Right ventricle myocardium inferior (tissue), 1 donor: Measurements from ENCODE around the gene VANGL2. TPM values are rescaled to one million over a fixed set of nuclear protein-coding genes. Genes with fewer than 3 reads are reported as not detected.
"Not testable (repeated sequence)": the region's sequence is repeated elsewhere in the genome, so short reads cannot be mapped to it uniquely, and the experiment has no call there.

Experiments used
- ATAC-seq: fragments of 200-7000 bp; cut with Tn5 transposase; one replicate; pipeline ENCODE4 v1.9.1; 2020; ENCODE audit warnings: mild to moderate bottlenecking, moderate library complexity
- DNase-seq: peaks from one replicate; pipeline ENCODE4 v3.0.0; 2021; ENCODE audit errors: missing footprints
- intact Hi-C: fragments of 100-400 bp; cut with DNase I; formaldehyde crosslinking; loops from one replicate; pipeline ENCODE4 v1.11.0; 2022
- total RNA-seq: library from RNA; stranded (reverse); fragmentation: NEBNext Ultra II Directional; extraction: Animal tissue kit (Norgen Biotek cat#: 25700); gene quantifications from one replicate; pipeline ENCODE4 v1.2.1, GENCODE V29; 2021
- donor health status: DM: no; HTN: yes; CAD: no; lungs with severe emphysema.

The VANGL2 gene
- total RNA-seq, 1 donor from 2014 or later: 2.0 TPM

- intact Hi-C loops: no loop called here
- no peak for DNase-seq
- no peak for ATAC-seq
Observed at GRCh38 chr1:160367934-160368923, 32.1 kb upstream of the VANGL2 start.

GRCh38 chr1:160369087-160369486, 31.3 kb upstream of the VANGL2 start:
- intact Hi-C loops: no loop called here
- DNase-seq: no peak

DNA sequence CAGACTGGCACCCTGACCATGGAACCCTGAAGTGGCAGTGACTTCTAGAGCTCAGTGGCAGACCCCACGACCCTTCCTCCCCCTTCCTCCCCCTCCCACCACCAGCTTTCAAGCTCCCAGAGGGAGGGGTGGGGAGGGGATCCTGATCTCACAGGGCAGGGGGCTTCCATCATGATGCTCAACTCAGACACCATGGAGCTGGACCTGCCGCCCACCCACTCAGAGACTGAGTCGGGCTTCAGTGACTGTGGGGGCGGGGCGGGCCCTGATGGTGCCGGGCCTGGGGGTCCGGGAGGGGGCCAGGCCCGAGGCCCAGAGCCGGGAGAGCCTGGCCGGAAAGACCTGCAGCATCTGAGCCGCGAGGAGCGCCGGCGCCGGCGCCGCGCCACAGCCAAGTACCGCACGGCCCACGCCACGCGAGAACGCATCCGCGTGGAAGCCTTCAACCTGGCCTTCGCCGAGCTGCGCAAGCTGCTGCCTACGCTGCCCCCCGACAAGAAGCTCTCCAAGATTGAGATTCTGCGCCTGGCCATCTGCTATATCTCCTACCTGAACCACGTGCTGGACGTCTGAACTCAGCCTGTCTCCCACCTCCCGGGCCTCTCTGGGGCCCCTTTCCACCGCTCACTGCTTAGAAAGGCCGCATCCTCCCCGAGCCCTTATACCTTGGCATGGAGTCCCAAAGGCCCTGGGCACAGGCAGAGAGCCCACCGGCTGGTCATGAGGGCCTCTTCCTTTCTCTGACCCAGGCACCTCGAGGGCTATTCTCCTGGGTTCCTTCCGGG, 29.6 kb upstream of the VANGL2 start:
- ATAC-seq (no peak), DNase-seq (no peak)
- intact Hi-C loops: no loop called here

More at GRCh38 chr1:160369087-160369486, 31.3 kb upstream of the VANGL2 start:
- ATAC-seq: no peak

DNA sequence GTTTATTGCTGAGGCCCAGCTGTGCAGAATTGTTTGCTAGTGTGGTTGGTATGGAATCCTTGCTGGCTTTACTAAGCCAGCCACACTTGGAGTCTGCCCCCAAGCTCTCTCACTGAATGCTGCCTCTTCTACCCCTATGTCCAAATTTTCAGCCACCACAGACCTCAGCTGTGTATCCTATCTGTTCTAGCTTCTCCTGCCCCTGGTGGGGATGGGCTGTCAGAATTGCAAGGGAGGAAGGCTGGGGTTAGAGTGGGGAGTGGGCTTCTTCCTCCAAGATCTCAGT, 29.1 kb upstream of the VANGL2 start:
- DNase-seq: no peak
- no peak for ATAC-seq
- intact Hi-C loops: no loop called here

- intact Hi-C loops: no loop called here
- ATAC-seq: no peak
- no peak for DNase-seq
Observed at GRCh38 chr1:160371756-160372155, 28.6 kb upstream of the VANGL2 start.

GRCh38 chr1:160373696-160374095, 26.7 kb upstream of the VANGL2 start:
- intact Hi-C loops: no loop called here
- ATAC-seq: no peak
- no peak for DNase-seq

GRCh38 chr1:160374306-160375110, 25.9 kb upstream of the VANGL2 start:
- intact Hi-C loops: loop anchor here (5.0 kb wide), 1 partner anchor 272 kb away; no protein-coding TSS in a partner anchor
- DNase-seq (no peak), ATAC-seq (peak; percentile 67)

- peak; percentile 57 for ATAC-seq
- intact Hi-C loops: loop anchor here (5.0 kb wide), 1 partner anchor 274 kb away; no protein-coding TSS in a partner anchor
- no peak for DNase-seq
Observed at GRCh38 chr1:160375788-160376524, 24.4 kb upstream of the VANGL2 start.

DNA sequence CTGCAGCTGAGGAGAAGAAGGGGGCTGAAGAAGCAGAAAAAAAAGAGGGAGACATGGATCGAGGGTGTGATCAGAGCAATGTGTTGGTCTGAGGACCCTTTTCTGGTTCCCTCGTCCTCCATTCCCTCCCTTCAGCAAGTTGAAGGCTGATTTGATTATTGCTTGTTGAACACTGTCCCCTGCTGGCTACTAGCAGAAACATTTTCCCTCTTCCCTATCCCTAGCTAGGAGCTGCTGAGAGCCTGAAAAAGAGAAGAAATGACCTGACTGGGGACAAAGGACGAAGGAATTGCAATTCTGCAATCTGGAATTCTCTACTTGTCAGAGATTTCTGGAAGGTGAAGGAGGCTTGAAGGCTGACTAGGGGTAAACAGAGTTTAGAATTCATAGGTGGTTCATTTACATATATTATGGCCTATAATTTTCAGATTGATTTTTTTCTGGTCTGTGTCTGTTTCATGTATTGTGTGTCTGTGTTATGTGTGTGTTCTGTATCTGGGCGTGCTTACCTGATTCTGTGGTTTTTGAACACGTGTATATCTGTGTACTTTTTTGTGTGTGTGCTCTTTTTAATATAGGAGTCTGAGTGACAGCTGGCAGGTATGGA, 23.7 kb upstream of the VANGL2 start:
- DNase-seq: no peak
- intact Hi-C loops: loop anchor here (5.0 kb wide), 1 partner anchor 274 kb away; no protein-coding TSS in a partner anchor
- peak; percentile 81 for ATAC-seq

DNA sequence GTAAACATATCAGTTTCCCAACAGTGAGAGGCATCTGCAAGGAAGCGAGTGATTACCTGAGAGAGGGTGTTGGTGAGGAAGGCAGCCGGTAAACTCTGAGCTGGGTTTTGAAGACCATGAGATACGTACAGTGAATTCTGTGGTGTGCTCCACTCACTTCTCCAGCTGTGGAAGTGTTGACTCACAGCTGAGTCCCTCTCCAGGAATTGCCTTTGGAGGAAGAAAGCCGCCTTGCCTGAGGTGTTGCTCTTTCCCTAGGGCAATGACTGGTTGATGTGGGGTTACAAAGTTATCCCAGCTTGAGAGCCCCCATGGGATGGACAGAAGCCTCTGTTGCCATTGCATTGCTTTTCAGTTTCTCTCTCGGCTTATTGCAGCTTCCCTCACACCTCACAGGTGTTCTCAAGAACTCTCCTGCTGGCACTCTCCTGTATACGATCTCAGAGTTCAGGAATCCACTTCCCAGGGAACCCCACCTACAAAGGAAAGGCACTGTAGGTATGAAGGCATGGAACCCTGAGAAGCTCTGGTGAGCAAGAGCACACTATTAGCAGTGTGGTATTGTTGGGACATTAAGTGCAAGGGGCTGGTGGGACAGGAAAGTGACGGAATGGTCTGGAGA, 22.7 kb upstream of the VANGL2 start:
- DNase-seq (no peak), ATAC-seq (no peak)
- intact Hi-C loops: loop anchor here (5.0 kb wide), 1 partner anchor 275 kb away; no protein-coding TSS in a partner anchor

DNA sequence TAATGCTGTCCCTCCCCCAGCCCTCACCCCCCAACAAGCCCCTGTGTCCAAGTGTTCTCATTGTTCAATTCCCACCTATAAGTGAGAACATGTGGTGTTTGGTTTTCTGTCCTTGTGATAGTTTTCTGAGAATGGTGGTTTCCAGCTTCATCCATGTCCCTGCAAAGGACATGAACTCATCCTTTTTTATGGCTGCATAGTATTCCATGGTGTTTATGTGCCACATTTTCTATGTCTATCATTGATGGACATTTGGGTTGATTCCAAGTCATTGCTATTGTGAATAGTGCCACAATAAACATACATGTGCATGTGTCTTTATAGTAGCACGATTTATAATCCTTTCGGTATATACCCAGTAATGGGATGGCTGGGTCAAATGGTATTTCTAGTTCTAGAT, 15.6 kb upstream of the VANGL2 start:
- intact Hi-C loops, DNase-seq, ATAC-seq: not testable (repeated sequence)

- intact Hi-C loops, ATAC-seq, DNase-seq: not testable (repeated sequence)
Observed at GRCh38 chr1:160388406-160388805, 12.0 kb upstream of the VANGL2 start.

DNA sequence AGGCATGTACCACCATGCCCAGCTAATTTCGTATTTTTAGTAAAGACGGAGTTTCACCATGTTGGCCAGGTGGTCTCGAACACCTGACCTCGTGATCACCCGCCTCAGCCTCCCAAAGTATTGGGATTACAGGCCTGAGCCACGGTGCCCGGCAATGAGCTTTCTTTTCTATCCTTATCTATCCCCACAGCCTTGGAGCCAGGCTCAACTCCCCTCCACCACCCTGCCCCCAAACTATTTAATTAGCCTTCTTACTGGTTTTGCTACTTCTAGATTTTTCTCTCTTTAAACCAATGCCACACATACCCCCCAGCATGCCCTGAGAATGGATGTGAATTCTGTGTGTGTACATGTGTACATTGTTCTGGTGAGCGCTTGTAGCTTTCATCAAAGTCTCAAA, 5.7 kb upstream of the VANGL2 start:
- ATAC-seq (no peak), DNase-seq (no peak)
- intact Hi-C loops: no loop called here

- DNase-seq: no peak
- no peak for ATAC-seq
- intact Hi-C loops: no loop called here
Observed at GRCh38 chr1:160397651-160398050, 2.7 kb upstream of the VANGL2 start.

DNA sequence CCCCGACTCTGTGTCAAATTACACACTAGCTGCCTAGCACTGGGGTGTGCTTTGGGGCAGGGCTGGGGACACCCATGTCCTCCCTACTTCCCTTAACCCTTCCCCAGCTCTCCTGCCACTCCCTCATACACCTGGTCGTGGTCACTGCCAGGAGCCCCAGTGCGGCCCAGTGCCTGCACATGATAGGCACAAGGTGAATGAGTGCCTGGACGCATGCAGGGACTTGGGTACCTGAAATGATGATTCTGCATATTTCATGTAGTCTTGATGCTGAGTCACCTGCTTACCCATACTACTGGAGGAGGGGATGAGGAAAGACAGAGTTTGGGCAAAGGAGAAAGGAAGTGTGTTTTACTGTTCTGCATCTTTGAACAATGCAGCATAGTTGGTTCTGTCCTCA, 1.5 kb upstream of the VANGL2 start:
- intact Hi-C loops: no loop called here
- DNase-seq: no peak
- no peak for ATAC-seq

DNA sequence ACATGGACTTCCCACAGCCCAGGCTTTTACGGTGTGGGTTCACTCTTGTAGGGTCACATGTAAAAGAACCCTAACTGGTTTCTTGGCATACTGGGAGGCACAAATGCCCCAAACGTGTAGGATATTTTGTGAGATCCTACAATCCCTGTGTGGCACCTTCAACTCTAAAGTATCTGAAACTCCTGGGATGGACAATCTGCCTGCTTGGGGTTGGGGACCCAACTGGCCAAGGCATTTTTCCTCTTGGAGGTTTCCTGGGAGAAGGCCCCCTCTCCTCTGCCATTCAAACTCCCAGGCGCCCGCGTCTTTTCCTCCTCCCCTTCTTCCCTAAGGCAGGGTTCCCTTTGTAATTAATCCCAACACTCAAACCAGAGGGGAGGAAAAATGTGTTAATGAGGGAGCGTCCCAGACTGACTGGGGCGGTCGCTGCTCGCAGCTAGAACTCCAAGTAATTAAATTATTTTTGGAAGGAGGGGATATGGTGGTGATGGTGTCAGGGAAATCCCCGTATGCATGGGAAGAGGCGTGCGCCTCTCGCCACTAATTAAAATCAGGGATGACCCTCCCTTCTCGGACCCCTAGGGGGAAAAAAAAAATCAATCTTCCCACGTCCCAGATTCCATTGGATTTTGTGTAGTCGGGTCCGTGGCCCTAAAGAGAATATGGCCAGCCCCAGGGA, 681 bp upstream of the VANGL2 start:
- ATAC-seq: no peak
- no peak for DNase-seq
- intact Hi-C loops: no loop called here
